KMS-11 (cell line): ENCODE results near the gene POU6F2.

Experiments
- H2AFZ ChIP-seq: fragments of 200-600 bp; sonication (generic); 2 replicates; pipeline ENCODE4 v1.6.1; 2016; ENCODE audit warnings: antibody characterized with exemption, mixed run types, low read depth
- H3K27ac ChIP-seq: fragments of 200-600 bp; sonication (generic); 2 replicates; pipeline ENCODE4 v1.6.1; 2016; ENCODE audit warnings: mild to moderate bottlenecking, mixed run types
- H3K27me3 ChIP-seq: fragments of 200-600 bp; sonication (generic); 2 replicates; pipeline ENCODE4 v1.6.1; 2017; ENCODE audit warnings: mild to moderate bottlenecking, low read depth, mixed run types, moderate library complexity; ENCODE audit not compliant: insufficient read depth
- H3K36me3 ChIP-seq: fragments of 200-600 bp; sonication (generic); 2 replicates; pipeline ENCODE4 v1.6.1; 2017; ENCODE audit warnings: mild to moderate bottlenecking, mixed run types; ENCODE audit not compliant: insufficient read depth
- H3K4me1 ChIP-seq: fragments of 200-600 bp; sonication (generic); 2 replicates; pipeline ENCODE4 v1.6.1; 2016; ENCODE audit warnings: mild to moderate bottlenecking, low read depth, mixed run types; ENCODE audit not compliant: poor library complexity, severe bottlenecking
- H3K4me2 ChIP-seq: fragments of 200-600 bp; sonication (generic); 2 replicates; pipeline ENCODE4 v1.7.0; 2016; ENCODE audit warnings: mild to moderate bottlenecking, mixed run types
- H3K4me3 ChIP-seq: fragments of 200-600 bp; sonication (generic); IDR thresholded peaks from 2 replicates; pipeline ENCODE4 v1.6.1; 2017; ENCODE audit warnings: low read depth, low read length, mixed read lengths; ENCODE audit not compliant: insufficient read depth
- H3K79me2 ChIP-seq: fragments of 200-600 bp; sonication (generic); 2 replicates; pipeline ENCODE4 v1.6.1; 2016; ENCODE audit warnings: low read depth, mixed run types; ENCODE audit not compliant: insufficient read depth
- H3K9ac ChIP-seq: fragments of 200-600 bp; sonication (generic); 2 replicates; pipeline ENCODE4 v1.6.1; 2016; ENCODE audit warnings: mild to moderate bottlenecking, mixed run types
- H4K20me1 ChIP-seq: fragments of 200-600 bp; sonication (generic); 2 replicates; pipeline ENCODE4 v1.6.1; 2016; ENCODE audit warnings: mild to moderate bottlenecking, mixed run types; ENCODE audit not compliant: insufficient read depth
- CTCF ChIP-seq: fragments of 200-600 bp; sonication (generic); conservative IDR thresholded peaks from 2 replicates; pipeline ENCODE4 v1.6.1; 2017; ENCODE audit warnings: low read depth, mild to moderate bottlenecking, antibody characterized with exemption, low read length, moderate library complexity, mixed read lengths

POU6F2 gene

GRCh38 chr7:39102234-39102633 is 124.5 kb downstream of the POU6F2 start:
- H2AFZ ChIP-seq, result no peak overlapping the region
- H3K27me3 ChIP-seq, result no peaks in the 10 kb centered on the region
- H3K79me2 ChIP-seq, result no peaks in the 10 kb centered on the region
- H3K4me1 ChIP-seq, result no peaks in the 10 kb centered on the region
- H4K20me1 ChIP-seq, result no peaks in the 10 kb centered on the region
- TF ChIP-seq CTCF, result no peak
- no peak overlapping the region for H3K27ac ChIP-seq
- H3K4me2 ChIP-seq, result no peak overlapping the region
- H3K4me3 ChIP-seq, result no peak overlapping the region
- H3K9ac ChIP-seq, result no peak overlapping the region
- H3K36me3 ChIP-seq, result no peaks in the 10 kb centered on the region

GRCh38 chr7:39105720-39106119 is 128.0 kb downstream of the POU6F2 start:
- Histone ChIP-seq H2AFZ (no peak overlapping the region), H3K27ac (no peak overlapping the region), H3K4me1 (no peaks in the 10 kb centered on the region), H3K9ac (no peak overlapping the region), H3K36me3 (no peaks in the 10 kb centered on the region), H3K79me2 (no peaks in the 10 kb centered on the region), H3K4me2 (no peak overlapping the region), H3K4me3 (no peak overlapping the region), H3K27me3 (no peaks in the 10 kb centered on the region), H4K20me1 (no peaks in the 10 kb centered on the region)
- no peak for TF ChIP-seq CTCF

GRCh38 chr7:39125846-39126245 is 148.1 kb downstream of the POU6F2 start:
- no peaks in the 10 kb centered on the region for H4K20me1 ChIP-seq
- H3K4me2 ChIP-seq, result no peak overlapping the region
- H3K27ac ChIP-seq, result no peak overlapping the region
- H3K36me3 ChIP-seq, result no peaks in the 10 kb centered on the region
- no peak overlapping the region for H3K4me3 ChIP-seq
- no peak overlapping the region for H2AFZ ChIP-seq
- H3K79me2 ChIP-seq, result no peaks in the 10 kb centered on the region
- no peak for TF ChIP-seq CTCF
- H3K9ac ChIP-seq, result no peak overlapping the region
- no peaks in the 10 kb centered on the region for H3K27me3 ChIP-seq
- H3K4me1 ChIP-seq, result no peaks in the 10 kb centered on the region

GRCh38 chr7:39127058-39127457 is 149.3 kb downstream of the POU6F2 start:
- H4K20me1 ChIP-seq, result no peaks in the 10 kb centered on the region

More at GRCh38 chr7:39127058-39127457, 149.3 kb downstream of the POU6F2 start:
- Histone ChIP-seq H3K4me3 (no peak overlapping the region), H3K79me2 (no peaks in the 10 kb centered on the region), H3K27ac (no peak overlapping the region), H3K9ac (no peak overlapping the region), H3K4me1 (no peaks in the 10 kb centered on the region), H2AFZ (no peak overlapping the region), H3K27me3 (no peaks in the 10 kb centered on the region), H3K36me3 (no peaks in the 10 kb centered on the region), H3K4me2 (no peak overlapping the region)
- no peak for TF ChIP-seq CTCF
